Activated gamma-delta T cell (primary cell): ENCODE results near the gene MVD.
A peak's percentile ranks its signal among the peaks of the same experiment; 100 is the strongest.

Source experiments
- DNase-seq: peaks from one replicate; lab custom pipeline; 2025; lab: John Stamatoyannopoulos, UW

MVD gene

DNA sequence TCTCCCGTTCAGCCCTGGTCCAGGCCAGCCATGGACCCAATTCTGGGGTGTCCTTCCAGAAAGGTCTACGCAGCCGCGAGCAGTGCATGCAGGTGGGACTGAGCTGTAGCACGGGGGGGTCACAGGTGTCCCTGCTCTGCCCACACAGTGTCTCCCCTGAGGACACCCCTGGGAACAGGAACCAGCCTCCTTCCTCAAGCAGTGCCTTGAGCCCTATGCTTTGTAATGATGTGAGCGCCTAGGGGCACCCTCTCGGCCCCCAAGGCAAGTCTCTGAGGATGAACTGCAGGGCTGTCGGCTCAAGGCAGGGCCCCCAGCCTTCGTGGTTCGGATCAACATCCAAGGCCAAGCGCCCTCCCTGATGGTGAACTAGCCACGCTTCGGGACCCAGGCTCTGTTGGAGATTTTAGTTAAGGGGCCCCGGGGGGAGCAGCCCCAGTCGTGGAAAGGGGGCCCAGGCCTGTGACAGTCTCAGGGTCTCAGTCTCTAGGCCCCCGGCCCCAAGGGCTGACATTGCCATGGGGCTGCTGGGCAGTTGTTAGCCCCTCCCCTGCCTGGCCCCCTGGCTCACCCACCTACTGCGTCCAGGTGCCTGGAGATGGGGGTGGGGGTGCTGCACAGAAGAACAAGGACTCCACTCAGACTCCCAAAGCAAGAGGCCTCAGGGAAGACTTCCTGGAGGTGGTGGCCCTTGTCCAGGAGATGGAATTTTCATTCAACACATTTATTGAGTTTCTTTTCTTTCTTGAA, 22.2 kb downstream of the MVD start:
- DNase-seq = no peak

DNA sequence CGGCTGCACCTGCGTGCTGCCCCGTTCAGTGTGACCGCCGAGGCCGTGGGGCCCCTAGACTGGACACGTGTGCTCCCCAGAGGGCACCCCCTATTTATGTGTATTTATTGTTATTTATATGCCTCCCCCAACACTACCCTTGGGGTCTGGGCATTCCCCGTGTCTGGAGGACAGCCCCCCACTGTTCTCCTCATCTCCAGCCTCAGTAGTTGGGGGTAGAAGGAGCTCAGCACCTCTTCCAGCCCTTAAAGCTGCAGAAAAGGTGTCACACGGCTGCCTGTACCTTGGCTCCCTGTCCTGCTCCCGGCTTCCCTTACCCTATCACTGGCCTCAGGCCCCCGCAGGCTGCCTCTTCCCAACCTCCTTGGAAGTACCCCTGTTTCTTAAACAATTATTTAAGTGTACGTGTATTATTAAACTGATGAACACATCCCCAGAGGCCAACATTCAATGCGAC, 22.8 kb downstream of the MVD start:
- no peak for DNase-seq

DNA sequence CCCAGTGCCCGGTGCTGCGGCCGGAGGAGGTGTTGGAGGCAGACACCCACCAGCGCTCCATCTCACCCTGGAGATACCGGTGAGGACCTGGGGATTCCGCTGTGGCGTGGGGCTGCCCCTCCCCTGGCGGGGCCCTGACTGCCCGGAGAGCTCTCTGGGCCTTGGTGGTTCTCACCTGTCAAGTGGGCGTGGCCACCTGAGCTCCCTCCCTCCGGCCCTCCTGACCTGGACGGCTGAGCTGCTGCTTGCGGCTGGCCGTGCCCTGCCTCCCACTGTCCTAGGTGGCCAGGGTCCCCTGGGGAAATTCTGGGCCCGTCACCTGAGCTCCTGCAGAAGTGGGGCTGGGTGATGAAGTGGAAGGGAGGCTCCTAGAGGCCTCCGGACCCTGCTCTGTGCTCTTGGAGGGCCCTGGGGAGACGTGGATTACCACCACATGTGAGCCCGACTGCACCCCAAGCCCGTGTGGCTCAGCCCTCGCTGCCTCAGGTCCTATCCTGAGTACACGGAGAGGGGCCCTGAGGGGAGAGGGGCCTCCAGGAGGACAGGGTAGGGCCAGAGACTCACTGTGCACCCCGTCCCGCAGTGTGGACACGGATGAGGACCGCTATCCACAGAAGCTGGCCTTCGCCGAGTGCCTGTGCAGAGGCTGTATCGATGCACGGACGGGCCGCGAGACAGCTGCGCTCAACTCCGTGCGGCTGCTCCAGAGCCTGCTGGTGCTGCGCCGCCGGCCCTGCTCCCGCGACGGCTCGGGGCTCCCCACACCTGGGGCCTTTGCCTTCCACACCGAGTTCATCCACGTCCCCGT, 23.5 kb downstream of the MVD start:
- DNase-seq = no peak

- DNase-seq = no peak
Observed at GRCh38 chr16:88638323-88639230, 24.3 kb downstream of the MVD start, which contains the start of gene IL17C. IL17C (plus strand) TSS chr16:88638572; CDS start chr16:88638642, 70 bp downstream.

- DNase-seq = peak; percentile 47
Observed at GRCh38 chr16:88636488-88637265, 26.2 kb downstream of the MVD start.

- no peak for DNase-seq
Observed at GRCh38 chr16:88635671-88636319, 27.1 kb downstream of the MVD start.

GRCh38 chr16:88634994-88635670, 27.8 kb downstream of the MVD start:
- no peak for DNase-seq

DNA sequence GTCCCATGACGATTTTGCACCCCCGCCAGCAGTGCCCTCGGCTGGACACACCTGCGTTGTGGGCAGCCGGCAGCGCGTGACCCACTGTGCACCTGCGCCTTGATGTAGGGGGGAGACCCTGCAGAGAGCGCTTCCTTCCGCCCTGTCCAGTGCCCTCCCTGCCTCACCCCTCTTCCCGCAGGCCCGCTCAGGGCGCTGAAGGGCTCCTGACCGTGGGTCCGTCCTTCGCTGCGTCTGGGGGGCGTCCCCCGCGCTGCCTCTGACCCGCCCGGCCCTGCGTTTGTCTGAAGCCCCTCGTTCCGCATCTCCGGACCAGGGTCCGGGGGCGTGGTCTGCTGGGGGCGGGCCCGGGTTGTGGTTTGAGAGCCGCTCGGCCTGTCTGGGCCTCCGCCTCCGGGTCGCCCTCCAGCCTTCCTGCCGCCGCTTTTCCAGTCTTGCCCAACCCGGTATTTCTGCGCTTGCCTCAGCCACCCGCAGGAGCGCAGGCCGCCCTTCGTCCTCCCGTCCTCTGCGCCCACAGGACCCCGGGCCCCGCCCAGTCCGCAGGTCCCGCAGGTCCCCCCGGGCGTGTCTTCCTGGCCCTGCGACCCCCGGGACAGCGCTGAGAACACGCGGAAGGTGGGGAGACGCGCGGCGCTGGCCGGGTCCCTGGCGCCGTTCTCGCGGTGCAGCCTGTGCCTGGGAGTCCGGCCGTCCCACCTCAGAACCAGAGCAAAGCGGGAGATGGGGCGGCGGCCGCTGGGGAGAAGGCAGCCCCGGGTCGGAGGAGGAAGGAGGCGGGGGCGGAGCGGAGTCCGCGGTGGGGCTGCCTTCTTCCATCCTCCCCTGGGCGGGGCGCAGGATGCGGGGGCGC, 28.5 kb downstream of the MVD start:
- DNase-seq = peak; percentile 69

DNA sequence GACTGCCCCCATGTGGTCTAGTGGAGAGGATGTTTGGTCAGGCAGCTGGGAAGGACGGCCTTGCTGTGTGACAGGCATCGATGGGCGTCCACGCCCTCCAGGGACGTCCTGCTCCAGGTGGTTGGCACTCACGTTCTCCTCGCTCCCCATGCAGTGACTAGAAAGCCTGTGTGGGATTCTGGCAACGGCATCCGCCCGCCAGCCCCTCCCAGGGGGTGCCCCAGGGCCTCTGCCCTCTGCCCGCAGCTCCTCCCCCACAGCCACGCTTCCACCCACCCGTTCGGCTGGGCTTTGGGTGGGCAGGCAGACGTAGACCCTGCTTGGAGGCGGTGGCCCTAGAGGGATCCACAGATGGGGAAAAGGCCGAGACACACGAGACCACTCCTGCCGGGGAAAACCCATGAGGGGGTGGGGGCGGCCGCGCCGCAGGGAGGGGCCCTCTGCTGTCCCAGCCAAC, 29.2 kb downstream of the MVD start:
- DNase-seq = peak; percentile 82

GRCh38 chr16:88632587-88632930, 30.3 kb downstream of the MVD start:
- DNase-seq = no peak

GRCh38 chr16:88631920-88632586, 30.8 kb downstream of the MVD start:
- DNase-seq = no peak

- no peak for DNase-seq
Observed at GRCh38 chr16:88631384-88631783, 31.5 kb downstream of the MVD start.

GRCh38 chr16:88630941-88631340, 31.9 kb downstream of the MVD start:
- DNase-seq = no peak

- DNase-seq = no peak
Observed at GRCh38 chr16:88630433-88630832, 32.5 kb downstream of the MVD start.

DNA sequence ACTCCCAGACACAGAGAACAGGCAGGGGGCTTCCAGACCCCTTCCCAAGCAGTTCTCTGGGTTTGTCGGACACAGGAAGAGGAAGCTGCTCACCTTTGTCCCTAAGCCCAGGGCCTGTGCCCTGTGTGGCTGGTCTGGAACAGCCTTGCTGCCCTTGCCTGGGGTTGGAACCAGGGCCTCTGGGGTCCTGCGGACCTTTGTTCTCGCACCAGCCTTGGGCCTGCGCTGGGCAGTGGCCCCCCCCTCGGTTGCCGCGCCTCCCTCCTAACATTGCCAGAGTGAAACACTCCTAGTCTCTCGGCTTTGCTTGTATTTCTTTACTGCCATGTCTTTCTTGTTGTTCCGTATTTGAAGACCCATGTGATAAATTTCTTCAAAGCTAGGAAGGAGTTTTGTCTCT, 33.1 kb downstream of the MVD start:
- DNase-seq = no peak

- no peak for DNase-seq
Observed at GRCh38 chr16:88628512-88628974, 34.3 kb downstream of the MVD start.

DNA sequence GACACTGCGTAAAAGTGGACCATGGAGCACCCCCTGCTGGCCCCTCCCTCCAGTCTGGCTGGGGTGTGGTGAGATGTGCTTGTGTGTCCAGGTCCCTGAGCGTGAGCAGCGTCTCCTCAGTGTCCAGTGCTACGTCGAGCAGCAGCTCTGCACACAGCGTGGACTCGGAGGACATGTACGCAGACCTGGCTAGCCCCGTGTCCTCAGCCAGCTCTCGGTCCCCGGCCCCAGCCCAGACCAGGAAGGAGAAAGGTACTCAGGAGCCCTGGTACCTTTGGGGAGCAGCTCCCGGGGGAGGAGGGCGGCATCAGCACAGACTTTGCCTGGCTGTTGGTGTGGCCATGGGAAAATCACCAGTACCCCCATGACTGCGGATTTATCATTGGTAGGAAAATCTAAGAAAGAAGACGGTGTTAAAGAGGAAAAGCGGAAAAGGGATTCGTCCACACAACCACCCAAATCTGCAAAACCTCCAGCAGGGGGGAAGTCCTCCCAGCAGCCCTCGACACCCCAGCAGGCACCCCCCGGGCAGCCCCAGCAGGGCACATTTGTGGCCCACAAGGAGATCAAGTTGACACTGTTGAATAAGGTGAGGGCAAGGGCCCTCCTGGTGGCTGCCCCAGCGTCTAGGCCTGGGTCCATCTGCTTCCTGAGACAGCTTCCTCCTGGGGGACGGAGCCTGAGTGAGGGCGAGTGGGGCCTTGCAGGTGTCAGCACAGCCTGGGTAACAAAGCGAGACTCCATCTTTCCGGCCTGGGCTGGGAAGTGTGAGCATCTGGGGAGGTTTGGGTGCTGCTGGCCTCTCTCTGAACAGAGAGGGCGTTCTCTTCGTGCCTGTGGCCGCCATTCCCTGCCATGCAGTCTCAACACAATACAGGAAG, 35.1 kb downstream of the MVD start:
- DNase-seq = no peak
